Activated gamma-delta T cell treated with Interleukin-2 at 50 U/mL for 16 hours (primary cell): Measurements from ENCODE around the gene RBFOX2.
"Not testable (repeated sequence)": the region's sequence is repeated elsewhere in the genome, so short reads cannot be mapped to it uniquely, and the experiment has no call there.

Experiments
- DNase-seq: peaks from one replicate; pipeline ENCODE4 v3.0.0-alpha.2; 2020

Gene RBFOX2, protein sequence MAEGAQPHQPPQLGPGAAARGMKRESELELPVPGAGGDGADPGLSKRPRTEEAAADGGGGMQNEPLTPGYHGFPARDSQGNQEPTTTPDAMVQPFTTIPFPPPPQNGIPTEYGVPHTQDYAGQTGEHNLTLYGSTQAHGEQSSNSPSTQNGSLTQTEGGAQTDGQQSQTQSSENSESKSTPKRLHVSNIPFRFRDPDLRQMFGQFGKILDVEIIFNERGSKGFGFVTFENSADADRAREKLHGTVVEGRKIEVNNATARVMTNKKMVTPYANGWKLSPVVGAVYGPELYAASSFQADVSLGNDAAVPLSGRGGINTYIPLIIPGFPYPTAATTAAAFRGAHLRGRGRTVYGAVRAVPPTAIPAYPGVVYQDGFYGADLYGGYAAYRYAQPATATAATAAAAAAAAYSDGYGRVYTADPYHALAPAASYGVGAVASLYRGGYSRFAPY

DNA sequence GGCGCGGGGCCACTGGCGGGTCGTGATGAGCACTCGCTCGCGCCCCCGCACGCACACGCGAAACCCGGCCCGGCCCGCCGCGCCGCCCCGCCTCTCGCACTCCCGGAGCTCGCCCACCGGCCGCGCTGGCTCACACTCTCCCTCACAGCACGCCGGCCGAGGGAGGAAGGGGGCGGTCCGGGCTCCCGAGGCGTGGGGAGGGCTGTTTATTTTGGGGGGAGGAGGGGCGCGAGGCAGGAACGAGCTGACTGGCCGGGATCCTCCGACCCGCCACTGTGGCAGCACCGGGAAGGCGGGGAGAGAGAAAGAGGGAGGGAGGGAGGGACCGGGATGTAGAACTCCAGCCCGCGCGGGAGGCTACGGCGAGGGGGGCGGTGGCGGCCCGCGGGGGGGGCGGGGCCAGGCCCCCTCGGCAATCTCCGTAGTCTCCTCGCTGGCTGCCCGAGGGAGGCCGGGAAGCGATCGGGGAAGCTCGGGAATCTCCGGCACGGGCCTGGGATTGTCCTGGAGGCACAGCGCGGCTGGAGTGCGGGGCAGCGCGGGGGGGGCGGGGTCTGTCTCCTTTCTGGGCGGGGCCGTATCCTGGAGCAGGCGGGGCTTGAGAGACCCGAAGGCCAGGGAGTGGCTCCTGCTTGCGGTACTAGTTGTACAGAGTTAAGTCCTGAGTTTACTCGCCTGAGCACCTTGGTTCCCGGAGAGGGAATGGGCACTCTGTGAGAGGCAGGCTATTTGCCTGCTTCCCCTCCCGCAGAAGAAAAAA, at the start of gene RBFOX2:
Gene RBFOX2, minus strand, starts transcription at position 179 of the 760 bp plus-strand sequence. CDS start 399 bp downstream, outside the sequence.
- DNase-seq = peak; percentile 52

- no peak for DNase-seq
Observed at GRCh38 chr22:36077271-36077670, 48.6 kb upstream of the RBFOX2 start.

DNA sequence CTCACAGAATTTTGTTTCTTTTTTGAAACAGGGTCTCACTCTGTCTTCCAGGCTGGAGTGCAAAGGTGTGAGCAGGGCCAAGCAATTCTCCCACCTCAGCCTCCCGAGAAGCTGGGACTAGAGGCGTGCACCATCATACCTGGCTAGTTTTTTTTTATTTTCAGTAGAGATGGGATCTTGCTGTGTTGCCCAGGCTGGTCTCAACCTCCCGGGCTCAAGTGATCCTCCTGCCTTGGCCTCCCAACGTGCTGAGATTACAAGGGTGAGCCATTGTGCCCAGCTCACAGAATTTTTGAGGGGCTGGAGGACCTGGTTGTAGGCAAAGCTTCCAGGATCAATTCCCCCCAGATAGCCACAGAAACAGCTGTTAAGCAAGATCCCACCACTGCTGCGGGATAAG, 47.1 kb upstream of the RBFOX2 start:
- no peak for DNase-seq

- DNase-seq = no peak
Observed at GRCh38 chr22:36075230-36075629, 46.6 kb upstream of the RBFOX2 start.

GRCh38 chr22:36073476-36073875, 44.9 kb upstream of the RBFOX2 start:
- no peak for DNase-seq

- DNase-seq = not testable (repeated sequence)
Observed at GRCh38 chr22:36070645-36071044, 42.0 kb upstream of the RBFOX2 start.

GRCh38 chr22:36069368-36069767, 40.7 kb upstream of the RBFOX2 start:
- no peak for DNase-seq

- DNase-seq = no peak
Observed at GRCh38 chr22:36068776-36069344, 40.2 kb upstream of the RBFOX2 start.

DNA sequence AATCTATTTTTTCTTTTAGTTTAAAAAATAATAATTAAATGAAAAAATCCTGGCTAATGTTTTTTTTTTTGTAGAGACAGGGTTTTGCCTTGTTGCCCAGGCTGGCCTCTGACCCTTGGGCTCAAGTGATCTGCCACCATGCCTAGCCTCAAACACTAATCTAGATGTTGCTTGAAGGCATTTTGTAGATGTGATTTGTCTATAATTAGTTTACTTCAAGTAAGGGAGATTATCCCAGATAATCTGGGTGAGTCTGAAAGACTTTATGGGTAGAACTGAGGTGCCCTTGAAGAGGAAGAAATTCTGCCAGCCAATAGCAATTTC, 38.6 kb upstream of the RBFOX2 start:
- DNase-seq = no peak

GRCh38 chr22:36065775-36066544, 37.3 kb upstream of the RBFOX2 start:
- DNase-seq = peak; percentile 61

- DNase-seq = no peak
Observed at GRCh38 chr22:36065462-36065774, 36.8 kb upstream of the RBFOX2 start.

GRCh38 chr22:36064358-36064757, 35.7 kb upstream of the RBFOX2 start:
- DNase-seq = no peak

DNA sequence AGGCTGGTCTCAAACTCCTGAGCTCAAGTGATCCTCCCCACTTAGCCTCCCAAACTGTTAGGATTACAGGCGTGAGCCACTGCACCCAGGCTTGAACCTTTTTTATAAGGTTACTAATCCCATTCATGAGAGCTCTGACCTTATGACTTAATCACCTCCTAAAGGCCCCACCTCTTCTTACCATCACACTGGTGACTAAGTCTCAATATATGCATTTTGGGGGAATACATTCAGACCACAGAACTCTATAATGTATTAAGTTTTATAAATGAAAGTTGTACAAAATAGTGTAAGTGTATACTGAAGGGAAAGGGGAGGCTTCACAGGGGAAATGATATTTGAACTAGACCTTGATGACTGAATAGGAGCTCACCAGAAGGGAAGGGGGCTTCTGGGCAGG, 28.4 kb upstream of the RBFOX2 start:
- no peak for DNase-seq

DNA sequence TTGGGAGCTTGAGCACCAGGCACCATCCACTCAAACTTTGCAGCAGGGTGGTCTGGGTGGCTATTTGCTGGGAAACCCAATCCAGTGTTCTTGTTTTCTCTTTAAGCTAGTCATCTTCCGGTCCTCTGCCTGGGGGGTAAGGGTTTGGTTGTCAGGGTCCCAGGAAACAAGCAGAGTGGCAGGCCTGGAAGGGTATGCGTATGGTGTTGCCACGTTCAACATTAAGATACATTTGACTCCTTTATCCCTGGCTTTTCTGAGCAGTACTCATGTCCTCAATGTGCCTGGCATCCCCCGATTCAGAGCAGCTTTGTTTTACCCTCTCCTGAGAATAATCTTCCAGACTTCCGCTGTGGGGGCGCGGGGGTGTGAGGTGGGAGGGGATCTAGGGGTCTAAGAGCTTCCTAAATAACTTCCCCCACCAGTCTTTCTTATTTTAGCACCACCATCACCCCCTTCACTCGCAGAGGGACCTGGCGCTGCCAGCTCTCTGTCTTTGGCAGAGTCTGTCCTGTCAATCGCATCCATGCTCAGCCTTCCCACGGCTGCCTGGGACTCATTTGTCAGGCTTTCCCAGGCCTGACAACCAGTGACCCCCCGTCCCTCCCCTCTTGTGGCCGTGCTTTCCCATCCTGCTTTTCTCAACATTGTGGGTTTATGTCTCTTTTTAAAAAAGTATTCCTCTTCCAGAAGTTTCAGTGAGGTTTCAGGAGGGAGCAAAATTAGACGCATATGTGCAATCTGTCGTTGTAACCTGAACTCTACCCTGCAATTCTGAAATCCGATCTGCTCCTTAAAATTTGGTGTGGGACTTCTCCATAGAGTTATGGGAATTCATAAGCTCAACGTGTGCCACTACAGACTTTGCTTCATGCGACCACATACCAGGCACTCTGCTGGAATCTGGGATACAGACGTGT, 27.0 kb upstream of the RBFOX2 start:
- DNase-seq = no peak

- not testable (repeated sequence) for DNase-seq
Observed at GRCh38 chr22:36054446-36054845, 25.8 kb upstream of the RBFOX2 start.

GRCh38 chr22:36053242-36054147, 24.9 kb upstream of the RBFOX2 start:
- DNase-seq = no peak

DNA sequence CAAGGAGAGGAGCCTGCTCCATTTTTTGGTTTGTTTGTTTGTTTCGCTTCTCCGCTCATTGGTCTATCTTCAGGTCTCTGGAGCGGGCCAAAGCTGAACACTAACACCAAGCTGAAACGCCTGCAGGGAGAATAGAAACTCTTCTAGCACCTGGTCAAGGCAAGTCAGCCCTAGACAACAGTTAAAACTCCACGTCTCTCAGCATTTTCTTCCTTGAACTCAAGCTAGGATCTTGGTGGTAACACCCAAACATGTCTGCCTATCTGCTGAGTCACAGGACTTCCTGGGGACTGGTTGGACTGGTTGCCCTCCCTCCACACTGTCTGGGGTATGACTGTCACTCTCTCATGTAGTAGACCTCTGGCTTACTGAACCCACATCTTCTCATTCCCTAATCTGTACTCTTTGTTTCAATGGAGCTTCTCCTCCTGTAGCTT, 23.9 kb upstream of the RBFOX2 start:
- peak; percentile 5 for DNase-seq

- DNase-seq = no peak
Observed at GRCh38 chr22:36049678-36049997, 21.0 kb upstream of the RBFOX2 start.

- no peak for DNase-seq
Observed at GRCh38 chr22:36048911-36049677, 20.5 kb upstream of the RBFOX2 start.

DNA sequence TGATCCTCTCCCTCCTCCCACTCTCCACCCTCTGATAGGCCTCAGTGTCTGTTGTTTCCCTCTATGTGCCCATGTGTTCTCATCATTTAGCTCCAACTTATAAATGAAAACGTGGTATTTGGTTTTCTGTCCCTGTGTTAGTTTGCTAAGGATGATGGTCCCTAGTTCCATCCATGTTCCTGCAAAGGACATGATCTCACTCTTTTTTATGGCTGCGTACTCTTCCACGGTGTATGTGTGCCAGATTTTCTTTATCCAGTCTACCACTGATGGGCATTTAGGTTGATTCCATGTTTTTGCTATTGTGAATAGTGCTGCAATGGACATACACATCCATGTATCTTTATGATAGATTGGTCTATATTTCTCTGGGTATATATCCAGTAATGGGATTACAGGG, 15.9 kb upstream of the RBFOX2 start:
- not testable (repeated sequence) for DNase-seq
